DMS79 (cell line): ENCODE data around the gene MEGF11.
"Not testable (repeated sequence)": the region's sequence is repeated elsewhere in the genome, so short reads cannot be mapped to it uniquely, and the experiment has no call there.

Source experiments
- DNase-seq: peaks from one replicate; lab custom pipeline; 2025; lab: John Stamatoyannopoulos, UW

The MEGF11 gene

GRCh38 chr15:66275352-66275751, 21.8 kb upstream of the MEGF11 start:
- no peak for DNase-seq

- DNase-seq, result no peak
Observed at GRCh38 chr15:66270932-66271331, 17.4 kb upstream of the MEGF11 start.

- no peak for DNase-seq
Observed at GRCh38 chr15:66269326-66270090, 16.0 kb upstream of the MEGF11 start.

DNA sequence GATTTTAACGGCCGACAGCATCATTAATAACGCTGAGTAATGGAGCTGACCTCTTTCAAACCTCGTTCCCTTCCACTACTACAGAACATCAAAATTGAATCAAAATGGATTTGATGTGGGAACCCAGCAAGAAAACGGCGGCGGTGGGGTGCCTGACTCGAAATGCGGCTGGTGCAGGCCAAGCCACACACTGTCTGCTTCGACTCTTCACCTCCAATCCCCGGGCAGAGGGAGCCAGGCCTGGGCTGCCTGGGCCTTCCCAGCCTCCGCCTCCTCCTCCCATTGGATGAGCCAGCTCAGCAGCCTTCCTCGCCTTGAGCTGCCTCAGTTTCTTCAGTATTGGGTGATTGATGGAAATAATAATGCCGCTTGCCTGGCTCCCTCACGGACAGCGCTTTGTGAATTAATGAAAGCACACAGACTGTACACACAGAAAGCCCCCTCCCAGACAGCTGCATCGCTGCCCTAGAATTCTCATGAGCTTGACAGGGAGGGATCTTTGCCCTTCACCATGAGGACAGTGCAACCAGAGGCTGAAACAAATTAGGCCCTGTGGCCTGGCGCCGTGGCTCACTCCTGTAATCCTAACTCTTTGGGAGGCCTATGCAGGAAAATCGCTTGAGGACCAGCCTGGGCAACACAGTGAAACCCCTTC, 11.4 kb upstream of the MEGF11 start:
- DNase-seq, result no peak

GRCh38 chr15:66262837-66263236, 9.3 kb upstream of the MEGF11 start:
- not testable (repeated sequence) for DNase-seq

- DNase-seq, result no peak
Observed at GRCh38 chr15:66261056-66261455, 7.5 kb upstream of the MEGF11 start.

DNA sequence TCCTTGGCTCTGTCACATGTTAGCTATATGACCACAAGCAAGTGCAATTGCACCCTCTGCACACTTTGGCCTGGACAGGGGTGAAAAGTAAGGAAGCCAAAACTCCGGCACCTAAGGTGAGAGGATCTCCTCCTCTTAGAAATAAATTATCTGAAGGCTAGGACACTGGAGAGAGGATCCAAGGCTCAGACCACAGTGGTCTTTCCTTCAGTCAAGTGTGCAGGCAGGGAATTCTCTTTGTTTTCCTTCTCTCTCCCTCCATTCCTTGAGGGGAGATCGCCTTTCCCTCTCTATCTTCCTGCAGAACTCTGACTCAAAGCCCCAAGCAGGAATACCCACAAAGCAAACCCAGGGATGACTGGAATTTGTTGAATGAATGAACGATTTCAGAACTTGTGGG, 3.1 kb upstream of the MEGF11 start:
- no peak for DNase-seq

- no peak for DNase-seq
Observed at GRCh38 chr15:66254951-66255676, 1.6 kb upstream of the MEGF11 start.

GRCh38 chr15:66254089-66254950, 770 bp upstream of the MEGF11 start:
- DNase-seq, result no peak

DNA sequence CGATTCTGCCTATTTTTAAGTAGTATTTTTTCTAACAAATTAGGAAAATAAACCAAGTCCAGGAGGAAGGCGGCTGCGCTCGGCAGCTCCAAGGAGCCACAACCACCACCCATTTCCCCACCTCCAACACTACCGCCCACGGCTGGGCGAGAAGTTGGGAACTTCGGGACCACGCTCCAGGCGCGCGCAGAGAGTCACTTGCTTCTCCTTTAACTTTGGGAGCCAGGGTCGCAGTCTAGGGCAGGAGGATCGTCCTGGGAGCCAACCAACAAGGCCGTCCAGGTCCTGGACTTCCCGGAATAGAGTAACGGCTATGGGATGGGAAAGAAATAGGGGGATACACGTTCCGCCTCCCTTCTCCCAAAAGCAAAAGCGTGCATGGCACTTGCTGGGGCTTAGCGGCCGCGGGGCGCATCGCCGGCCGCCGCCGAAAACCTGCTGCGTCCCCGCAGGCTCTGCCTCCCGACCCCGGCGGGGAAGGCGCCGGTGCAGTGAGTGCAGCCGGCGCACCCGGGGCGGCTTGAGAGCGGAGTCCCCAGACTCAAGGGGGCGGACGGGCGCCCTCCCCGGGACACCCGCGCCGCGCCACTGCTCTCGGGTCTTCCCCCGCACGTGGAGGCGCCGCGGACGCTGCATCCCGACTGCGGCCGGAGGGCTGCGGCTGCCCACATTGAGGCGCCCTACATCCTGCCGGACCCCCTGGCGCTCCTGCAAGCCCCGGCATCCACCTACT, 699 bp downstream of the MEGF11 start:
- no peak for DNase-seq

GRCh38 chr15:66251790-66252684, 1.5 kb downstream of the MEGF11 start:
- DNase-seq, result no peak

DNA sequence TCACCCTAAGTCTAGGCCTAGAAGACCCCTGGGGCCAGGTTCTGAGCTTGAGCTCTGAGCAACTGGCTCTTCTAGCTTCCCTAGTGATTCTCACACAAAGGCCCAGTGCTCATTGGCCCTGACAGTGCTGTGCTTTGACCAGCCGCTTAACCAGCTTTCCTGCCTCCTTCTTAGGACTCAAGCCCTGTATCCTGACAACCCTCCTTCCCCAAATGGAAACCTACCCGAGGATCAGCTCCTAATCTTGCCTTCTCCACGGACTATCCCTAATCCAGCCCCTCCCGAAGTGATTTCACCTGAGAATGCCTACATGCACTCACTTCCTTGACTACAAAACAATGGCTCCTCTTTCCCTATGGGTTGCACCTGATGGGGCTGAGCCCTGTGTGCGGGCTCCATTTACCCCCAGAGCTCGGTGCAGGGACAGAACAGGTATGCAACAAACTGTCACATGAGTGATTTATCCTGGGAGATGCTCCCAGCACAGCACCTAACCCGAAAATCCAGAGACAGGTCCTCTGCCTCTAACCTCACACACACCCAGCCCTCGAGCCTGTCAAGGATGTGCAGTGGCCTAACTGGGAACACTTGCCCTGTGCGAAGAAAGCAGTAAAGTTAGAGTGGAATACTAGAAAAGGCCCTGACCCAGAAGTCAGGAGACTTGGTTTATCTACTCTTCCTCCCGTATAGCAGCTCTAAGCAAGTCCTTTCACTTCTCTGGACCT, 2.3 kb downstream of the MEGF11 start:
- no peak for DNase-seq

GRCh38 chr15:66249605-66250174, 3.9 kb downstream of the MEGF11 start:
- peak; percentile 21 for DNase-seq

DNA sequence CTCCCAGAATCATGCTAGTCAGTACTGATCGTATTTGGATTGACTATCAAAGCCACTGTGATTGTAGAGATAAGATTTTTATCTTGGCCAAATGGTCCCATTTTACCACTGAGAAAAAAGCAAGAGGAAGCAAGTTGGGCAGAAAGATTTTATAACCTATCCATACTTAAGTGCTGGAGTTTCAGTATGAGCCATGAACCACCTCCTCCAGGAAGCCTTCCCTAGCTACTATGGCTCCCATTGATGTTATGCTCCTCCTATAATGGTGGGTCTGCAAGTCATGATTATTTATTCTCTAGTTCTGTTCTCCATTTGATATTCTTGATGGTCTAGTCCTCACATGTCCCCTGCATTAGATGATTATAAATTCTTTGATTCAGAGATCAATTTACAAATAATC, 6.6 kb downstream of the MEGF11 start:
- DNase-seq, result no peak

DNA sequence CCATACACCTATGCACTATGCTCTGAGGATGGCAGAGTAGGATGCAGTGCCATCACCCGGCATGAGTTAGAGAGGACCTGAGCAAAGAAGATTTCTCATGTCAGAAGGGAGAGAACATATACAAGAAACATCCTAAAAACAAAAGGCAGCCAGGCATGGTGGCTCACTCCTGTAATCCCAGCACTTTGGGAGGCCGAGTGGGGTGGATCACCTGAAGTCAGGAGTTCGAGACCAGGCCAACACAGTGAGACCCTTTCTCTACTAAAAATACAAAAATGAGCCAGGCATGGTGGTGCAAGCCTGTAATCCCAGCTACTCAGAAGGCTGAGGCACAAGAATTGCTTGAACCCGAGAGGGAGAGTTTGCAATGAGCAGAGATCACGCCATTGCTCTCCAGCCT, 7.7 kb downstream of the MEGF11 start:
- not testable (repeated sequence) for DNase-seq

DNA sequence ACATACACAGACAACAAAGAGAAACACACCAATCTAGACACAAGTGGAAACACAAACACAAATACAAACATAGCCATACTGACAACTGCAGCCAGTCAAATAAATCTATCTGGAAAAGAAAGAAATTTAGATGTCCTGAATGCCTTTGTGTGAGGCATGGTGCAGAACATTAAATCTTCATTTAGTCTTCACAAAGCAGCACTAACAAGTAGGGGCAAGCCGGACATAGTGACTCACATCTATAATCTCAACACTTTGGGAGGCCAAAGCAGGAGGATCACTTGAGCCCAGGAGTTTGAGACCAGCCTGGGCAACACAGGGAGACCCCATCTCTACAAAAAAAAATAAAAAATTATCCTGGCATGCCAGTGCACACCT, 11.7 kb downstream of the MEGF11 start:
- DNase-seq, result no peak

- no peak for DNase-seq
Observed at GRCh38 chr15:66241087-66241907, 12.3 kb downstream of the MEGF11 start.

- no peak for DNase-seq
Observed at GRCh38 chr15:66240240-66240794, 13.2 kb downstream of the MEGF11 start.
